HPDE6-E6E7 (cell line): ENCODE data around the gene PUSL1.
A peak's percentile ranks its signal among the peaks of the same experiment; 100 is the strongest.

Experiments used
- DNase-seq: peaks from one replicate; pipeline ENCODE4 v3.0.0; 2011; ENCODE audit warnings: missing footprints; ENCODE audit errors: extremely low spot score

PUSL1 gene

DNA sequence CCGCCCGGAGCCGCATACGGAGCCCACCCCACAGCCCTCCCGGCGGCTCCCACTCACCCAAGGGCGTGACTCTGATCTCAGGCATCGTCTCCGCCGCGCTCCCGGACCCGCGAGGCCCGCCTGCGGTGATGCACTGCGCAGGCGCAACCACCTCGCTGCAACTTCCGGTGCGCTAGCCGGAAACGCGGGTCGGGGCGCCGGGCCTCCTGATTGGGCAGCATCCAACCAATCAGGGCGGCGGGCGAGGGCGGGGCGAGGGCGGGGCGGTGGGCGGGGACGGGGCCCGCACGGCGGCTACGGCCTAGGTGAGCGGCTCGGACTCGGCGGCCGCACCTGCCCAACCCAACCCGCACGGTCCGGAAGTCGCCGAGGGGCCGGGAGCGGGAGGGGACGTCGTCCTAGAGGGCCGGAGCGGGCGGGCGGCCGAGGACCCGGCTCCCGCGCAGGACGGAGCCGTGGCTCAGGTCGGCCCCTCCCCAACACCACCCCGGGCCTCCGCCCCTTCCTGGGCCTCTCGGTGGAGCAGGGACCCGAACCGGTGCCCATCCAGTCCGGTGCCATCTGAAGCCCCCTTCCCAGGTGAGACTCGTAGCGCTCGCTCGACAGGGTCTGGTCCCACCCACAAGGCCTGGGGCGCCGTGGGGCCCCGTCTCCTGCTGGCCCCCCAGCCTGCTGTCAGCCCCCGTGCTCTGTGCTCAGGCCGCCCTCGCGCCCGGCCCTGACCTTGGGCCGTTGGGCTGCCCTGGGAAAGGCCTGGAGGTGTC, 16.3 kb downstream of the PUSL1 start, which contains the start of the genes CPTP and INTS11:
Gene CPTP, plus strand, starts transcription at position 279 of the 764 bp plus-strand sequence. CDS start 2,109 bp downstream, outside the sequence.
Gene INTS11, minus strand, starts transcription at position 137 of the 764 bp plus-strand sequence. Its CDS starts 52 bp downstream, at position 85.
- DNase-seq = peak; percentile 92

DNA sequence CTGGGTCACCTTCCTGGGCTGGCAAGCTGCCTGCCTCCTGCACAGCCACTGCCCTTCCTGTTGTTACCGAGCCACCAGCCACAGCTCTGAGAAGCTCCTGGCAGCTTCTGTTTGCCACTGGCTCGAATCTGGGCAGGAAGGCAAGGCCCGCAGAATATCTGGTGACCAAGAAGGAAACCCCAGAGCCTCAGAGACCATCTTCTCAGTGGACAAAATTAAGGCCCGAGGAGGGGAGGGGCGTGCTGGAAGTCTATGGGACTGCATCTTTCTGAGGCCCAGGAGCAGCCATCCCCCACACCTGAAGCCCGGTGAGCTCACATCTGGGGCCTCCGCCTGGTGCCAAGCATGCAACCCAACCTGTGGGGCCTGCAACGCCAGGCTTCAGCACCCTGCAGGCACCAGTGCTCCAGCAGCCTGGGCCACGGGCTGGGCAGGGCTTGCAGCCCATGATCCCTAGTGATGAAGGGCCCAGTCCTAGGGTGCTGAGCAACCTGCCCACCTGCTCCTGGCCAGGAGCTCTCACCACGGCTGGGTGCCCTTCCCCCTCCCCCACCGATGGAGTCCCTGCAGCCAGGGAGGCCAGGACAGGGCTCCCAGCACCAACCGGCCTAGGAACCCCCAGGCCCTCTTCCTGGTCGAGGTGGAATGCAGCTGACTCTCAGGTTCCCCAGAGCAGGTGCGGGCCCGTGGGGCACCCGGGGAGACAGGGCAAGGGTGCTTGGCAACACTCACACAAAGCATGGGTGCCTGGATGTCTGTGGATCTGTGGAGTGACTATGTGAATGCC, 17.1 kb downstream of the PUSL1 start:
- DNase-seq = no peak

DNA sequence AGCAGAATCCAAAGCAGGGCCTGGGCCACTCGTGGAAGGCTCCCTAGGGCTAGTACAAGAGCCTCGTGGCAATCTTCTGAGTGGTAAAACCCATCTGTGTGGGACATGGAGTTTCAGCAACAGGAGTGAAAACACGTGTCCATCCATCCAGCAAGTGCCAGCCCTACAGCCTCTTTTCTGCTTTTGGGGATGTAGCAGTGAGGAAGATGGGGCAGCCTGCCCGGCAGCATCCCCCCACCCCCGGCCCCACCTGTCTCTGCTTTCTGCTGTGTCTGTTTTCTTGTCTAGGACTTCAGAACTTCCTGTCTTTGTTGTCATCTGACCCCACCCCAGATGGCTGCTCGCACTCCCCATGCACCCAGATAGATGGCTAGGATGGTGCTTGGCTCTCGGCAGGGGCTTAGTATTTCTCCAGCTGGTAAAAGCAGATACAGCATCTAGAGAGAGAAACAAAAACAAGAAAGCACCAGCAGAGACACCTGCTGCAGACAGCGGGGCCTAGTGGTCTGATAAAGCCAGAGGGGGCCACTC, 17.7 kb downstream of the PUSL1 start:
- no peak for DNase-seq

DNA sequence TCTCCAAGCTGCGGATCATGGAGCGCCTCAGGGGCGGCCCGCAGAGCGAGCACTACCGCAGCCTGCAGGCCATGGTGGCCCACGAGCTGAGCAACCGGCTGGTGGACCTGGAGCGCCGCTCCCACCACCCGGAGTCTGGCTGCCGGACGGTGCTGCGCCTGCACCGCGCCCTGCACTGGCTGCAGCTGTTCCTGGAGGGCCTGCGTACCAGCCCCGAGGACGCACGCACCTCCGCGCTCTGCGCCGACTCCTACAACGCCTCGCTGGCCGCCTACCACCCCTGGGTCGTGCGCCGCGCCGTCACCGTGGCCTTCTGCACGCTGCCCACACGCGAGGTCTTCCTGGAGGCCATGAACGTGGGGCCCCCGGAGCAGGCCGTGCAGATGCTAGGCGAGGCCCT, 18.9 kb downstream of the PUSL1 start:
- DNase-seq = no peak

DNA sequence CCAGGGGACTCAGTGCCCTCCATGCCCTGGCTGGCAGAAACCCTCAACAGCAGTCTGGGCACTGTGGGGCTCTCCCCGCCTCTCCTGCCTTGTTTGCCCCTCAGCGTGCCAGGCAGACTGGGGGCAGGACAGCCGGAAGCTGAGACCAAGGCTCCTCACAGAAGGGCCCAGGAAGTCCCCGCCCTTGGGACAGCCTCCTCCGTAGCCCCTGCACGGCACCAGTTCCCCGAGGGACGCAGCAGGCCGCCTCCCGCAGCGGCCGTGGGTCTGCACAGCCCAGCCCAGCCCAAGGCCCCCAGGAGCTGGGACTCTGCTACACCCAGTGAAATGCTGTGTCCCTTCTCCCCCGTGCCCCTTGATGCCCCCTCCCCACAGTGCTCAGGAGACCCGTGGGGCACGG, 19.9 kb downstream of the PUSL1 start:
- DNase-seq = no peak

DNA sequence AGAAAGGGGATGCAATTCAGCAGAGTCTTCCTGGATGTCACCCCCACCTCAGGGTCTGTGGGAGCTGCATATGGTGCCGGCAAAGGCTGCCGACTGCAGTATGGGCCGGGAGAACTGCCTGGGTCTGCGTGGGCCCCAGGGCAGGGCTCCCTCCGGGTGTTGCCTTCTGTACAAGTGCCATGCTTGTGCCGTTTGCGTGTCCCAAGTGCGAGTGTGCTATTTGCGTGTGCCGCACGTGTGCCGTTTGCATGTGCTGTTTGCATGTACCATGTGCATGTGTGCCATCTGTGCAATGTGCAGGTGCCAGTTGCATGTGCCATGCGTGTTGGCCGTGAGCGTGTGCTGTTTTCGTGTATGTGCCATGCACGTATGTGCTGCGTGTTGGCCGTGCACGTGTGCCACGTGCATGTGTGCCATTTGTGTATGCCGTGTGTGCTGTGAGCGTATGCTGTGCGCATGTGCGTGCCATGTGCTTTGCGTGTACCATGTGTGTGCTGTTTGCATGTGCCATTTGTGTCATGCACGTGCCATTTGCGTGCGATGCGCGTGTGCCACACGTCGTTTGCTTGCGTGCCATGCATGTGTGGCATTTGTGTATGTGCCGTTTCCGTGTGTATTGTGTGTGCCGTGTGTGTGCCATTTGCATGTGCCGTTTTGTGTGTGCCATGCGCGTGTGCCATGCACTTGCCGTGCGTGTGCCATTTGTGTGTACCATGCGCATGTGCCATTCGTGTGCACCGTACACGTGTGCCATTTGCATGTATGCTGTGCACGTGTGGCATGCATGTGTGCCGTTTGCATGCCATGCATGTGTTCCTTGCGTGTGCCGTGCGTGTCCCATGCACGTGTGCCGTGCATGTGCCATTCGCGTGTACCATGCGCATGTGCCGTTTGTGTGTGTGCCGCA, 21.2 kb downstream of the PUSL1 start:
- no peak for DNase-seq

DNA sequence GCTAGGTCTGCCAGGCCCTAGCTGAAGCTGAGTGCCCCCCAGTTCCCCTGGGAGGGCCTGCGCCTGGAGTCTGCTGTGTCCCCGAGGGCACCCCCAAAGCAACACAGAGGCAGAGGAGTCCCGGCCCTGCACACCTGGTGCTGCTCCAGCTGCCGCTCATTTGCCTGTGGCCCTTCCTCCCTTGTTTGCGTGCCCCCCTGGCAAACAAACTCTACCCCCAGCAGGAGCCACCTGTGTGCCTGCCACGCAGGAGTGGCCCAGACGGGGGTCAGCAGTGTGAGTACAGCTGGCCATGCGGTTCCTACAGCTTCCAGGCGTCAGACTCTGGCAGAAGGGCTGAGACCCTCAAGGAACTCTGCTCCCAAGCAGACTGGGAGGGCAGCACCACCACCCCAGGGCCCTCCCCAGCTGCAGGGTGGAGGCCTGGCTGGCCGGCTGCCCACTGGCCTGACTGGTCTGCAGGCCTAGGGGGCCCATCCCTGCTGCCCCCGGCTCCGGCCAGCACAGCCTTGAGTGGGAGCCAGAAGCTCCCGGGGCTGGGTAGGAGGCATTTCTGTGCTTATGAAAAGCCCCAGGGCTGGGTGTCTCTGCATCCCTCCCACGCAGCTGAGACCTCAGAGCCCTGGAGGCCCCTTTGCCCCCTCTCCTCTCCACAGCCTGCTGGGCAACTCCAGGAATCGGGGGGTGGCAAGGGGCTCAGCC, 22.1 kb downstream of the PUSL1 start:
- DNase-seq = no peak

DNA sequence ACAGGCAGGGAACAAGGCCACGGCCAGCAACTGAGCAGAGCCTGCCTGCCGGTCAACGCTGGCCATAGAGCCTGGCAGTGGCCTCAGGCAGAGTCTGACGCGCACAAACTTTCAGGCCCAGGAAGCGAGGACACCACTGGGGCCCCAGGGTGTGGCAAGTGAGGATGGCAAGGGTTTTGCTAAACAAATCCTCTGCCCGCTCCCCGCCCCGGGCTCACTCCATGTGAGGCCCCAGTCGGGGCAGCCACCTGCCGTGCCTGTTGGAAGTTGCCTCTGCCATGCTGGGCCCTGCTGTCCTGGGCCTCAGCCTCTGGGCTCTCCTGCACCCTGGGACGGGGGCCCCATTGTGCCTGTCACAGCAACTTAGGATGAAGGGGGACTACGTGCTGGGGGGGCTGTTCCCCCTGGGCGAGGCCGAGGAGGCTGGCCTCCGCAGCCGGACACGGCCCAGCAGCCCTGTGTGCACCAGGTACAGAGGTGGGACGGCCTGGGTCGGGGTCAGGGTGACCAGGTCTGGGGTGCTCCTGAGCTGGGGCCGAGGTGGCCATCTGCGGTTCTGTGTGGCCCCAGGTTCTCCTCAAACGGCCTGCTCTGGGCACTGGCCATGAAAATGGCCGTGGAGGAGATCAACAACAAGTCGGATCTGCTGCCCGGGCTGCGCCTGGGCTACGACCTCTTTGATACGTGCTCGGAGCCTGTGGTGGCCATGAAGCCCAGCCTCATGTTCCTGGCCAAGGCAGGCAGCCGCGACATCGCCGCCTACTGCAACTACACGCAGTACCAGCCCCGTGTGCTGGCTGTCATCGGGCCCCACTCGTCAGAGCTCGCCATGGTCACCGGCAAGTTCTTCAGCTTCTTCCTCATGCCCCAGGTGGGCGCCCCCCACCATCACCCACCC, 22.9 kb downstream of the PUSL1 start, which contains the start of gene TAS1R3:
Gene TAS1R3, plus strand, starts transcription at position 213 of the 898 bp plus-strand sequence. Its CDS starts 66 bp downstream, at position 279.
- no peak for DNase-seq

DNA sequence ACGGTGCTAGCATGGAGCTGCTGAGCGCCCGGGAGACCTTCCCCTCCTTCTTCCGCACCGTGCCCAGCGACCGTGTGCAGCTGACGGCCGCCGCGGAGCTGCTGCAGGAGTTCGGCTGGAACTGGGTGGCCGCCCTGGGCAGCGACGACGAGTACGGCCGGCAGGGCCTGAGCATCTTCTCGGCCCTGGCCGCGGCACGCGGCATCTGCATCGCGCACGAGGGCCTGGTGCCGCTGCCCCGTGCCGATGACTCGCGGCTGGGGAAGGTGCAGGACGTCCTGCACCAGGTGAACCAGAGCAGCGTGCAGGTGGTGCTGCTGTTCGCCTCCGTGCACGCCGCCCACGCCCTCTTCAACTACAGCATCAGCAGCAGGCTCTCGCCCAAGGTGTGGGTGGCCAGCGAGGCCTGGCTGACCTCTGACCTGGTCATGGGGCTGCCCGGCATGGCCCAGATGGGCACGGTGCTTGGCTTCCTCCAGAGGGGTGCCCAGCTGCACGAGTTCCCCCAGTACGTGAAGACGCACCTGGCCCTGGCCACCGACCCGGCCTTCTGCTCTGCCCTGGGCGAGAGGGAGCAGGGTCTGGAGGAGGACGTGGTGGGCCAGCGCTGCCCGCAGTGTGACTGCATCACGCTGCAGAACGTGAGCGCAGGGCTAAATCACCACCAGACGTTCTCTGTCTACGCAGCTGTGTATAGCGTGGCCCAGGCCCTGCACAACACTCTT, 23.8 kb downstream of the PUSL1 start:
- DNase-seq = no peak

DNA sequence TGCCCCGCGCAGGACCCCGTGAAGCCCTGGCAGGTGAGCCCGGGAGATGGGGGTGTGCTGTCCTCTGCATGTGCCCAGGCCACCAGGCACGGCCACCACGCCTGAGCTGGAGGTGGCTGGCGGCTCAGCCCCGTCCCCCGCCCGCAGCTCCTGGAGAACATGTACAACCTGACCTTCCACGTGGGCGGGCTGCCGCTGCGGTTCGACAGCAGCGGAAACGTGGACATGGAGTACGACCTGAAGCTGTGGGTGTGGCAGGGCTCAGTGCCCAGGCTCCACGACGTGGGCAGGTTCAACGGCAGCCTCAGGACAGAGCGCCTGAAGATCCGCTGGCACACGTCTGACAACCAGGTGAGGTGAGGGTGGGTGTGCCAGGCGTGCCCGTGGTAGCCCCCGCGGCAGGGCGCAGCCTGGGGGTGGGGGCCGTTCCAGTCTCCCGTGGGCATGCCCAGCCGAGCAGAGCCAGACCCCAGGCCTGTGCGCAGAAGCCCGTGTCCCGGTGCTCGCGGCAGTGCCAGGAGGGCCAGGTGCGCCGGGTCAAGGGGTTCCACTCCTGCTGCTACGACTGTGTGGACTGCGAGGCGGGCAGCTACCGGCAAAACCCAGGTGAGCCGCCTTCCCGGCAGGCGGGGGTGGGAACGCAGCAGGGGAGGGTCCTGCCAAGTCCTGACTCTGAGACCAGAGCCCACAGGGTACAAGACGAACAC, 24.5 kb downstream of the PUSL1 start:
- no peak for DNase-seq

DNA sequence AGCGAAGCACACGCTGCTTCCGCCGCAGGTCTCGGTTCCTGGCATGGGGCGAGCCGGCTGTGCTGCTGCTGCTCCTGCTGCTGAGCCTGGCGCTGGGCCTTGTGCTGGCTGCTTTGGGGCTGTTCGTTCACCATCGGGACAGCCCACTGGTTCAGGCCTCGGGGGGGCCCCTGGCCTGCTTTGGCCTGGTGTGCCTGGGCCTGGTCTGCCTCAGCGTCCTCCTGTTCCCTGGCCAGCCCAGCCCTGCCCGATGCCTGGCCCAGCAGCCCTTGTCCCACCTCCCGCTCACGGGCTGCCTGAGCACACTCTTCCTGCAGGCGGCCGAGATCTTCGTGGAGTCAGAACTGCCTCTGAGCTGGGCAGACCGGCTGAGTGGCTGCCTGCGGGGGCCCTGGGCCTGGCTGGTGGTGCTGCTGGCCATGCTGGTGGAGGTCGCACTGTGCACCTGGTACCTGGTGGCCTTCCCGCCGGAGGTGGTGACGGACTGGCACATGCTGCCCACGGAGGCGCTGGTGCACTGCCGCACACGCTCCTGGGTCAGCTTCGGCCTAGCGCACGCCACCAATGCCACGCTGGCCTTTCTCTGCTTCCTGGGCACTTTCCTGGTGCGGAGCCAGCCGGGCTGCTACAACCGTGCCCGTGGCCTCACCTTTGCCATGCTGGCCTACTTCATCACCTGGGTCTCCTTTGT, 25.3 kb downstream of the PUSL1 start:
- DNase-seq = no peak

DNA sequence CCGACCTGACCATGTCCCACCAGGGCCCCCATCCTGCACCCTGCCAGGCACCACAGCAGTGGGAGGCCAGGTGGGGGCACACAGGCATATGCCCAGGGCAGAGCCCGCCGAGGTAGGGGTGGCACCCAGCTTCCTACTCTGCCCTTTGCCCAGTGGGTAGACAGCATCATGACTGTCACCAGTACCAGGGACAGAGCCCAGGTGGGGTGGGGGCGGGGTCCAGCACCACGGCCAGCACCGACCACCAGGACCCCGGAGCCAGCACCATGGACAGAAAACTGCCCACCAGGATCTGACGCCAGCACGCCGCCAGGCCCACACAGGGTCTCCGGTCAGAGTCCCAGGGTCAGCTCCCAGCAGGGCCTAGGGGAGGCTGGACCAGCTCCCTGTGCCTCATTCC, 26.4 kb downstream of the PUSL1 start:
- no peak for DNase-seq

DNA sequence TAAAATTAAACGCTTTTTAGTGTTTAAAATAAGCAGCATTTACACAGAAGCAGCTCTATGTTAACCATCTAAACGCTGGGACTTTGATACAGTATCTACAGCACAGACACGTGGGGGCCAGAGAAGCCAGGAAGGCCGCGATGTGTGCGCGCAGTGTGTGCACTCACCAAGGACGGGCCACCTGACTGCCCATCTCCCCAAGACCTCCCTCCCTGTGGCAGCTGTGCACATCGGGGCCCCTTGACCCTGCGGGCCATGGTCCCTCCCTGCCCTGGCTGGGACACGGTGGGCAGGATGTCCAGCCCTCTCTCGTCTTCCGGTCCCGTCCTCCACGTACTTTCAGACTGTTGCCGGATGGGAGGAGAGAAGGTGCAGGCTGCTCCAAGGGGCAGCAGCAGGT, 26.9 kb downstream of the PUSL1 start:
- DNase-seq = no peak

DNA sequence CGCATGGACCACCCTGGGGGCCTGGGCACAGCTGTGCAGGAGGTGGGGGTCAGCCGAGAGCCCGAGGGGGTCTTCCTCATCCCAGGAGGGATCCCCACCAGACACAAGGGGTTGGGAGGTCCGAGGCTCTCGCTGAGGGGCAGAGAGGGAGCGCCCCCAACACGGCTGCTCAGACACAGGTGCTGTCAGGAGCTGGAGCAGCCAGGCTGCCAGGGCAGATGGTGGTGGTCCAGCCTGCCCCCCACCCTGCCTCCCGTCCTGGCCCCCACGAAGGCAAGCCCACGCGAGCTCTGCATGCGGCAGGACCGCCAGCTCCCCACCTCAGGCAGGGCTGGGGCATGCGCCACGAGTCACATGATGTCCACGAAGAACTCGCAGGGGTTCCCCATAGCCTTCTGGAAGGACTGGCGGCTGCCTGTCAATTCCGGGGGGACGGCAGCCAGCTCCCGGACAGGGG, 27.4 kb downstream of the PUSL1 start:
- no peak for DNase-seq

DNA sequence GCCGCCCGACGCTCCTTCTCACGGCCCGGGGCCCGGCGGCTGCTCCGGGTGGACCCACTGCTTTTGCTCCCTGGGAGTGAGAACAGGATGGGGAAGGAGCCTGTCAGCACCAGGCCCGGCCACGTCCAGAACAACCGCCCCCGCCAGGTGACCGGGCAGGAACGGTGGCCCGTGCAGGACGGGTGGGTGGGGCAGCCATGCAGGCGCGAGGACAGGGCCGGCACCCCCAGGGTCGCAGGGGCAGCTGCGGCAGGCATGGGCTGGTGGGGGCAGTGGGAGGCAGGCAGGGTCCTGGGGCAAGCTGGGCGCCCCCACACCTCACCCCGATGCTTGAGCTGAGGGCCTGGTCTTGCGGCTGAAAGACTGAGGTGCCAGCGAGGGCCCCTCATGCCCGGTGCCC, 28.0 kb downstream of the PUSL1 start:
- DNase-seq = no peak

DNA sequence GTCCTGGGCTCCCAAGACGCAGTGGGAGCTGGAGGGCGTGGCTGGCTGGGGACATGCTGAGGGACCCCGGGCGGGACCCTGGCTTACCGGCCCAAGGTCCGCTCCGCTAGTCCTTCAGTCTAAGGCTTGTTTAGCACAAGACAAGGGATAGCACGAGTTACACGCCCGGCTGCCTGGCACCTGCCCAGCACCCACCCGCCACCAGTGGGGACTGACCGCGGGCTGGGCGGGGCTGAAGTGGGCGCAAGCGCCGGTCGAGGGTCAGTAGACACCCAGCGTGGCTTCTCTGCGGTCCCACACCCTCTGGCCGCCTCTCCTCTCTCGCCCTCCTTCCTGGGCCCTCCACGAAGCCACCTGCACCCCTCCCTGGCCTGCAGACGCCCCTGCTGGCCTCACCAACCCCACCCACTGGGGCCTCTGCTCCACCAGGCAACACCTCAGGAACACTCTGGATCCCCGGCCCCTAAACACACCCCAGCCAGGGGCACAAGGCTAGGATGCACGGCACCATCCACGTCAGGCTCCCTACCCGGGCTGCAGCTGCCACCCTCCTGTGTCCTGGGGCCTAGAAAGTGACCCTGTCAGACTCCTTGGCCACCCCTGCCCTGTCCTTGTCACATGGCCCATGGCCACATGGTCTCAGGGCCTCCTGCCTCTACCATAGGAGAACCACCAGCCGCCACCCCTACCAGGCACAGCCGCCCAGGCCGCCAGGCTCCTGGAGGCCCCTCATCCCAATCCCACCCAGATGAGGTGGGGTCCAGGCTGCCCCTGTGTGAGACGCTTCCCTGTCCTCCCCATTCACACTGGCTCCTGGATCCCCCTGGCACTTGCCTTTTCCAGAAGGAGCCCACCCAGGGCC, 28.8 kb downstream of the PUSL1 start:
- no peak for DNase-seq

DNA sequence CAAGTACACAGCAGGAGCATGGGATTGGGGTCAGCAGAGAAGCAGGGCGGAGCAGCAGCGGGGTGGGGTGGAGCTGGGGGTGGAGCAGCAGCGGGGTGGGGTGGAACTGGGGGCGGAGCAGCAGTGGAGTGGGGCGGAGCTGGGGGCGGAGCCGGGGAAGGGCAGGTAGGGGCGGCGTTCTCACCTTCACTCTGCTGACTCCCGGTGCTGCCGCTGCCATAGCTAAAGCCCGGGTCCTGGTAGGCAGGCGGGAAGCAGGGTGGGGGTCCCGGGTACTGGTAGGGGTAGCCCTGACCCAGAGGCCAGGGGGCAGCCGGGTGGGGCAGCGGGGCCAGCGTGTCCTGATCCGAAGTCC, 29.4 kb downstream of the PUSL1 start:
- no peak for DNase-seq
